Measurements from ENCODE around the gene PHYKPL.

PHYKPL gene

GRCh38 chr5:178207917-178208280, 24.7 kb downstream of the PHYKPL start:
- Histone ChIP-seq H3F3A (ENCODE audit: insufficient read depth, low read length) (peaks cover 39% of the 10 kb centered on the region), H3K4me2 (ENCODE audit: low read depth, low read length) (no peak overlapping the region), H3K27ac (ENCODE audit: low read length) (no peak overlapping the region), H3K9ac (ENCODE audit: low read length) (no peak overlapping the region; the same call in 1 of the 2 replicates), H3K4me3 (ENCODE audit: low read length) (no peak overlapping the region), H3K9me3 (replicated peaks; ENCODE audit: insufficient read depth, low read length) (no peaks in the 10 kb centered on the region), H3K36me3 (replicated peaks; ENCODE audit: insufficient read depth, low read length) (peaks cover 47% of the 10 kb centered on the region), H3K79me2 (ENCODE audit: low read length) (peaks cover 73% of the 10 kb centered on the region), H2AFZ (ENCODE audit: low read length) (no peak overlapping the region), H4K20me1 (ENCODE audit: insufficient read depth, low read length) (peaks cover 54% of the 10 kb centered on the region), H3K27me3 (replicated peaks; ENCODE audit: insufficient read depth, low read length) (no peaks in the 10 kb centered on the region), H3K4me1 (ENCODE audit: low read length) (peaks cover 13% of the 10 kb centered on the region), H3K9me2 (replicated peaks; ENCODE audit: insufficient read depth, low read length) (no peaks in the 10 kb centered on the region)
- no peak for DNase-seq
- TF ChIP-seq CTCF (IDR thresholded peaks at IDR 0.05; ENCODE audit: low read length), result no peak
- TF ChIP-seq EZH2phosphoT487 (IDR thresholded peaks at IDR 0.05; ENCODE audit: low read length), result no peak
- no peak for TF ChIP-seq EZH2 (optimal IDR thresholded peaks at IDR 0.05; ENCODE audit: low read depth, low read length)

- Histone ChIP-seq H3K9me3 (replicated peaks; ENCODE audit: insufficient read depth, low read length) (no peaks in the 10 kb centered on the region), H2AFZ (ENCODE audit: low read length) (no peak overlapping the region), H3K36me3 (replicated peaks; ENCODE audit: insufficient read depth, low read length) (peaks cover 47% of the 10 kb centered on the region), H3F3A (ENCODE audit: insufficient read depth, low read length) (peaks cover 39% of the 10 kb centered on the region), H3K4me2 (ENCODE audit: low read depth, low read length) (no peak overlapping the region), H3K4me1 (ENCODE audit: low read length) (peaks cover 13% of the 10 kb centered on the region), H3K4me3 (ENCODE audit: low read length) (no peak overlapping the region), H3K27me3 (replicated peaks; ENCODE audit: insufficient read depth, low read length) (no peaks in the 10 kb centered on the region), H3K9me2 (replicated peaks; ENCODE audit: insufficient read depth, low read length) (no peaks in the 10 kb centered on the region), H3K9ac (ENCODE audit: low read length) (no peak overlapping the region; the same call in 1 of the 2 replicates), H3K79me2 (ENCODE audit: low read length) (peaks cover 73% of the 10 kb centered on the region), H4K20me1 (ENCODE audit: insufficient read depth, low read length) (peaks cover 54% of the 10 kb centered on the region), H3K27ac (ENCODE audit: low read length) (no peak overlapping the region)
- DNase-seq, result no peak
- TF ChIP-seq EZH2phosphoT487 (IDR thresholded peaks at IDR 0.05; ENCODE audit: low read length) (no peak), EZH2 (optimal IDR thresholded peaks at IDR 0.05; ENCODE audit: low read depth, low read length) (no peak), CTCF (IDR thresholded peaks at IDR 0.05; ENCODE audit: low read length) (no peak)
Measured at GRCh38 chr5:178207183-178207916, 25.3 kb downstream of the PHYKPL start.

- Histone ChIP-seq H3K9me2 (replicated peaks; ENCODE audit: insufficient read depth, low read length) (no peaks in the 10 kb centered on the region), H3K9me3 (replicated peaks; ENCODE audit: insufficient read depth, low read length) (no peaks in the 10 kb centered on the region), H3K79me2 (ENCODE audit: low read length) (peaks cover 66% of the 10 kb centered on the region), H3K36me3 (replicated peaks; ENCODE audit: insufficient read depth, low read length) (peaks cover 47% of the 10 kb centered on the region), H3F3A (ENCODE audit: insufficient read depth, low read length) (peaks cover 37% of the 10 kb centered on the region), H4K20me1 (ENCODE audit: insufficient read depth, low read length) (peaks cover 54% of the 10 kb centered on the region), H3K4me3 (ENCODE audit: low read length) (peak overlapping the region; percentile 74), H3K27me3 (replicated peaks; ENCODE audit: insufficient read depth, low read length) (no peaks in the 10 kb centered on the region), H3K4me2 (ENCODE audit: low read depth, low read length) (peak overlapping the region; percentile 94), H3K4me1 (ENCODE audit: low read length) (peaks cover 13% of the 10 kb centered on the region), H2AFZ (ENCODE audit: low read length) (no peak overlapping the region), H3K9ac (ENCODE audit: low read length) (peak overlapping the region; percentile 89; the same call in 1 of the 2 replicates), H3K27ac (ENCODE audit: low read length) (no peak overlapping the region)
- TF ChIP-seq CTCF (IDR thresholded peaks at IDR 0.05; ENCODE audit: low read length) (no peak), EZH2phosphoT487 (IDR thresholded peaks at IDR 0.05; ENCODE audit: low read length) (no peak), EZH2 (optimal IDR thresholded peaks at IDR 0.05; ENCODE audit: low read depth, low read length) (no peak)
- DNase-seq, result no peak
Measured at GRCh38 chr5:178206166-178207101, 26.2 kb downstream of the PHYKPL start.

Data from MM.1S (cell line).